ENCODE data around the gene AQP12B. TPM values are rescaled to one million over a fixed set of nuclear protein-coding genes. Genes with fewer than 3 reads are reported as not detected.
A peak's percentile ranks its signal among the peaks of the same experiment; 100 is the strongest.

The AQP12B gene
- total RNA-seq, 3 donors from 2014 or later = 0.16 to 10.0 (median 3.9) TPM

DNA sequence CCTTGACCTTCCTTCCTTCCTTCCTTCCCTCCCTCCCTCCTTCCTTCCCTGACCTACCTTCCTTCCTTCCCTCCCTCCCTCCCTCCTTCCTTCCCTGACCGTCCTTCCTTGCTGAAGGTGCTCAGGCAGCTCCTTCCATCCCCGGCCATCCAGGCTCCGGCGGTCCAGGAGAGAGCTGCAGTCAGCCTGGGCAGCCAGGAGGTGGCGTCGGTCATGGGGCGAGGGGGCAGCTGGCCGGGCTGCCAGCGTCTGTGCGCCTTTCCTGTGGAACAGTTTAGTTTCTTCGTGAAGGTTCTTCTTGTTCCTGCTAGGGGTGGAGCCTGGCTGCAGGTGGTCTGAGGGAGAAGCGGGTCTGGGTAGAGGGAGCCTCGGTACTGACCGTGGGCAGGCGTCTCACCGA is 41.7 kb downstream of the AQP12B start:
- H3K9me3 ChIP-seq = no peaks in the 10 kb centered on the region
- DNase-seq (peak in 2 of 3 donors; percentile 64 to 82), ATAC-seq (peak; percentile 88)
- peak; percentile 52 for TF ChIP-seq CTCF (IDR thresholded peaks at IDR 0.05)
- H3K36me3 ChIP-seq (ENCODE audit: low read depth) = no peaks in the 10 kb centered on the region
- H3K4me1 ChIP-seq (ENCODE audit: low read depth) = no peaks in the 10 kb centered on the region
- H3K4me3 ChIP-seq = no peak overlapping the region
- intact Hi-C loops (cut with DNase I, micrococcal nuclease) = no loop called here

DNA sequence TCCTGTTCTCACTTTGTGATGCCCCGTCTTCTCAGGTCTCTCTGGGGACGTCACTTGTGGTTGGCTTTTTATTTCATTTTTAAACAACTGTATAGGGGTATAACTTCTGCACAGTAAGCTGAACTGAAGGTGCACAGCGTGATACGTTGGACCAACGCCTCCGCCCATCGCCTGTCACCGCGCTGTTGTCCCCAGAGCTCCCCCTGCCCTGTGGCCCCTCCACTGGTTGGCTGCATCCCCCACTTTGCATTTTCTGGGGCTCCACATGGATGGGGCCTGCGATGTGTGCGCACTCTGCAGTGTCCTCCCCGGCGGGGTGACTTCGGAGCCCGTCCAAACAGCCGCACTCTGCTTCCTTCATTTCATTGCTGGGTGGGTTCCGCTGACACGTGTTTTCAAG is 43.1 kb downstream of the AQP12B start:
- Histone ChIP-seq H3K36me3 (ENCODE audit: low read depth) (no peaks in the 10 kb centered on the region), H3K4me1 (ENCODE audit: low read depth) (no peaks in the 10 kb centered on the region), H3K4me3 (no peak overlapping the region), H3K9me3 (no peaks in the 10 kb centered on the region)
- peak in 1 of 3 donors; percentile 16 for DNase-seq
- TF ChIP-seq CTCF (IDR thresholded peaks at IDR 0.05) = no peak
- no peak for ATAC-seq
- intact Hi-C loops (cut with DNase I, micrococcal nuclease) = no loop called here

DNA sequence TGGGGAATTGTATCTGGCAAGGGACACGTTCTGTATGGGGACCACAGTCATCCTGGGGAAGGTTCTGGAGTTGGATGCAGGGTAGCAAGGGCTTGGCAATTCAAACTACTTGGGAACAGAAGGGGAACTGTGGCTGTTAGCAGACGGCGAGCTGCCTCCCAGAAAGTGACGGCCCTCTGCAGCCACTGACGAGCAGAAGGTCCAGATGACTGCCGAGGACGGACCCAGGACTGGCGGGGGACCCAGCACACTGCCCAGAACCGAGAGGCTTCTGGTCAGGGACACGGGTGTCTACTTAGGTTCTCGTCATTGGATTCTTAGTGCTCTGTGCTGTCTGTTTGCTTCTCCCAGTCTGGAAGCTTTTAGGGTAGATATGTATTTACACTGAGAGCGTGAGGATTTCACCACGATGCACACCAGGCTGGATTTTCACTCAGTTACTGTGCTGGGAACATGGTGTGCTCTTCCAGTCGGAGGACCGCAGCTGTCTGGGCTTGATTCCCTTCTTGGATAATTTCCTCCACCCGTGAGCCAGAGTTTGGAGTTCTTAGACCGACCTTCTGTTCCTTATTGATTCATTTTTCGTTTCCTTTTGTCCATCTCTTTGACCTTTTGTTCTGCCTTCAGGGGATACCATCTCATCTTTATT is 44.0 kb downstream of the AQP12B start:
- ATAC-seq (peak; percentile 6), DNase-seq (peak in 1 of 3 donors; percentile 12)
- H3K36me3 ChIP-seq (ENCODE audit: low read depth) = no peaks in the 10 kb centered on the region

GRCh38 chr2:240637901-240638345 is 44.8 kb downstream of the AQP12B start:
- no peak for ATAC-seq
- Histone ChIP-seq H3K4me1 (ENCODE audit: low read depth) (no peaks in the 10 kb centered on the region), H3K36me3 (ENCODE audit: low read depth) (no peaks in the 10 kb centered on the region), H3K9me3 (peaks cover 11% of the 10 kb centered on the region), H3K4me3 (no peak overlapping the region)
- DNase-seq = peak in 1 of 3 donors; percentile 18
- intact Hi-C loops (cut with DNase I, micrococcal nuclease) = no loop called here
- TF ChIP-seq CTCF (IDR thresholded peaks at IDR 0.05) = no peak

More for the DNA sequence above, 44.0 kb downstream of the AQP12B start:
- Histone ChIP-seq H3K9me3 (peaks cover 4% of the 10 kb centered on the region), H3K4me1 (ENCODE audit: low read depth) (no peaks in the 10 kb centered on the region), H3K4me3 (no peak overlapping the region)
- intact Hi-C loops (cut with DNase I, micrococcal nuclease) = no loop called here
- no peak for TF ChIP-seq CTCF (IDR thresholded peaks at IDR 0.05)

GRCh38 chr2:240637116-240637900 is 45.4 kb downstream of the AQP12B start:
- no peaks in the 10 kb centered on the region for H3K4me1 ChIP-seq (ENCODE audit: low read depth)
- no peak overlapping the region for H3K4me3 ChIP-seq
- intact Hi-C loops (cut with DNase I, micrococcal nuclease) = no loop called here
- ATAC-seq (no peak), DNase-seq (peak in 1 of 3 donors; percentile 16)
- H3K9me3 ChIP-seq = peaks cover 11% of the 10 kb centered on the region
- H3K36me3 ChIP-seq (ENCODE audit: low read depth) = no peaks in the 10 kb centered on the region
- no peak for TF ChIP-seq CTCF (IDR thresholded peaks at IDR 0.05)

Data from mucosa of descending colon (tissue), 3 donors.